ENCODE data around the gene RIPOR3. TPM values are rescaled to one million over a fixed set of nuclear protein-coding genes. Genes with fewer than 3 reads are reported as not detected.

RIPOR3 gene, protein sequence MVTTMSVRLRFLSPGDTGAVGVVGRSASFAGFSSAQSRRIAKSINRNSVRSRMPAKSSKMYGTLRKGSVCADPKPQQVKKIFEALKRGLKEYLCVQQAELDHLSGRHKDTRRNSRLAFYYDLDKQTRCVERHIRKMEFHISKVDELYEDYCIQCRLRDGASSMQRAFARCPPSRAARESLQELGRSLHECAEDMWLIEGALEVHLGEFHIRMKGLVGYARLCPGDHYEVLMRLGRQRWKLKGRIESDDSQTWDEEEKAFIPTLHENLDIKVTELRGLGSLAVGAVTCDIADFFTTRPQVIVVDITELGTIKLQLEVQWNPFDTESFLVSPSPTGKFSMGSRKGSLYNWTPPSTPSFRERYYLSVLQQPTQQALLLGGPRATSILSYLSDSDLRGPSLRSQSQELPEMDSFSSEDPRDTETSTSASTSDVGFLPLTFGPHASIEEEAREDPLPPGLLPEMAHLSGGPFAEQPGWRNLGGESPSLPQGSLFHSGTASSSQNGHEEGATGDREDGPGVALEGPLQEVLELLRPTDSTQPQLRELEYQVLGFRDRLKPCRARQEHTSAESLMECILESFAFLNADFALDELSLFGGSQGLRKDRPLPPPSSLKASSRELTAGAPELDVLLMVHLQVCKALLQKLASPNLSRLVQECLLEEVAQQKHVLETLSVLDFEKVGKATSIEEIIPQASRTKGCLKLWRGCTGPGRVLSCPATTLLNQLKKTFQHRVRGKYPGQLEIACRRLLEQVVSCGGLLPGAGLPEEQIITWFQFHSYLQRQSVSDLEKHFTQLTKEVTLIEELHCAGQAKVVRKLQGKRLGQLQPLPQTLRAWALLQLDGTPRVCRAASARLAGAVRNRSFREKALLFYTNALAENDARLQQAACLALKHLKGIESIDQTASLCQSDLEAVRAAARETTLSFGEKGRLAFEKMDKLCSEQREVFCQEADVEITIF
- total RNA-seq (ENCODE audit: low replicate concordance): 1.6 and 6.5 TPM in 2 replicates

DNA sequence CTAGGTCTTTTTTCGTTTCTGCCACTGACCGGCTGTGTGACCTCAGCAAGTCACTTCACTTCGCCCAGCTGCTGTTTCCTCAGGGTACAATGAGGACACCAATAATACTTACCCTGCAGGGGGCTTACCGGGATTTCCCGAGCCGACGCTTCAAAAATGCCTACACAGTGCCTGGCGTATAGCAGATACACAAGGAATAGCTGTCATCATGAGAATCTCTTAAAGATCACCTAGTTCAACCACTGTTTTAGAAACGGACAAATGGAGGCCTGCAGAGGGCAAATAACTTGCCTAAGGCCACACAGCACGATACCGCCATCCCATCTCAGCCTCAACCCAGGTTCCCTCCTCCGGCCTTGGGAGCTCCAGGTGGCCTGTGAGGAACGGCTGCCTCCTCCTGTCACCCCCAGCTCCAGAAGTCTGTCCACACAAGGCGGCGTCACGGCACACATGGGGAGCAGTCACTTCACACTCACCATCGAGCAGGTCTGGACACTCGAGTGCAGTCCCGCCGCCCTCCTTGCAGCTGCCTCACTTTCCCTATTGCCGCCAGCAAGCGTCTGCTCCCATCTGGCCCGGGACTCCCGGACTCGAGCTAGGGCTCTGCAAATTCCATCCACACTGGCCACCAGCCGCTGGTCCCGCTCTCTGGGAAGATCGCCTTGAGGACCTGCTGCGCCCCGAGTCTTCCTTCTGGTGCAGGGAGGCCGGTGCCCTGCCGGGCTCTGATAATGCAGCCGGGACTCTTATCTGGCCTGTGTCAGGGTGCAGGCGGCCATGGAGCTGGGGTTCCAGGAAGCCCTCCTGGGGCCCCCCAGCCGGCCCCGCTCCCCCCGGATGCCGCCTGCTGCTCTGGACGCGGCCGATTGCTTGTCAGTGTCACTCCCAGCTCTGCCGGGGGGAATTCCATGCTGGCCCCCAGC, at the start of gene RIPOR3:
RIPOR3 (minus strand) TSS at position 893 of the 923 bp plus-strand sequence; CDS start at position 479, 414 bp downstream.
- TF ChIP-seq, protein P1, sequence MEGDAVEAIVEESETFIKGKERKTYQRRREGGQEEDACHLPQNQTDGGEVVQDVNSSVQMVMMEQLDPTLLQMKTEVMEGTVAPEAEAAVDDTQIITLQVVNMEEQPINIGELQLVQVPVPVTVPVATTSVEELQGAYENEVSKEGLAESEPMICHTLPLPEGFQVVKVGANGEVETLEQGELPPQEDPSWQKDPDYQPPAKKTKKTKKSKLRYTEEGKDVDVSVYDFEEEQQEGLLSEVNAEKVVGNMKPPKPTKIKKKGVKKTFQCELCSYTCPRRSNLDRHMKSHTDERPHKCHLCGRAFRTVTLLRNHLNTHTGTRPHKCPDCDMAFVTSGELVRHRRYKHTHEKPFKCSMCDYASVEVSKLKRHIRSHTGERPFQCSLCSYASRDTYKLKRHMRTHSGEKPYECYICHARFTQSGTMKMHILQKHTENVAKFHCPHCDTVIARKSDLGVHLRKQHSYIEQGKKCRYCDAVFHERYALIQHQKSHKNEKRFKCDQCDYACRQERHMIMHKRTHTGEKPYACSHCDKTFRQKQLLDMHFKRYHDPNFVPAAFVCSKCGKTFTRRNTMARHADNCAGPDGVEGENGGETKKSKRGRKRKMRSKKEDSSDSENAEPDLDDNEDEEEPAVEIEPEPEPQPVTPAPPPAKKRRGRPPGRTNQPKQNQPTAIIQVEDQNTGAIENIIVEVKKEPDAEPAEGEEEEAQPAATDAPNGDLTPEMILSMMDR (IDR thresholded peaks at IDR 0.05; ENCODE audit: insufficient read depth, low read length): no peak
- H3K4me3 ChIP-seq (ENCODE audit: low read depth, low read length): peak within 1 kb of the TSS; percentile 28
- DNase-seq (ENCODE audit: low read depth): no peak

DNA sequence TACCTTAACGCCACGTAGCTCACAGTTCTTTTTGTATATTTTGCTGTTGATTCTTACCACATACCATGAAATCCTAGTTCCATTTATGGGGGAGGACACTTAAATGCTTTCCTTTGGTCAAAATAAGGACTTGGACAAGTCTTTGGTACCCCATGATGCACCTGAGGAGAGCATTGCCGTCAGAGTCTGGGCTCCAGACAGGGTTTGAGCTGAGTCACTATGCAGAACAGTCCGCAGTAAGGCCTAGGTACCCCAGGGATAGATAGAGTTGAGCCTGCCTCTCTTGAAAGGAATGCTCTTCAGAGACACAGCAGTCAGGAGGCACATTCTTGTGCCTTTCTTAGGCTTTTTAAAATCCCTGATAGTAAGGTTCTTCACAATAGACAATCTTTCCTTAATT, 46.0 kb upstream of the RIPOR3 start:
- TF ChIP-seq, protein P1 (IDR thresholded peaks at IDR 0.05; ENCODE audit: insufficient read depth, low read length): no peak
- DNase-seq (ENCODE audit: low read depth): no peak
- H3K4me3 ChIP-seq (ENCODE audit: low read depth, low read length): no peak overlapping the region

DNA sequence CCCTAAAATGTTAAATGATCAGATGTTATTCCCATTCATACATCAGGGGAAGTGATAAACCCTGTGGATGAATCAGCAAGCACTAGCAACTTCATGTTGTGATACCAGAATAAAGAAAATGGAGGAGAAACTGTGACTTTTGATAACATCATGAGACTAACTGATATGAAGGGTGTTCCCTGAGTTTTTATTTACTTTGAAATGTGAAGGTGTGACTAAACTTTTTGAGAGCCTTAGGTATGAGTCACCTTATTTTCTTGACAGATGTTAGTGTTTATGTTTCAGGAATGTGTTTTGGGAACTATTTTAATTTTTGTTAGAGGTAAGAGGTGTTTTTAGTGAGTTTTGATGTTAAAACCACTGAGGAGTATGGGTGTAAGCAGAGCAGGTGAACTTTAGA, 44.5 kb upstream of the RIPOR3 start:
- DNase-seq (ENCODE audit: low read depth): no peak
- TF ChIP-seq, protein P1 (IDR thresholded peaks at IDR 0.05; ENCODE audit: insufficient read depth, low read length): no peak
- H3K4me3 ChIP-seq (ENCODE audit: low read depth, low read length): no peak overlapping the region

- DNase-seq (ENCODE audit: low read depth): no peak
- TF ChIP-seq, protein P1 (IDR thresholded peaks at IDR 0.05; ENCODE audit: insufficient read depth, low read length): no peak
- no peak overlapping the region for H3K4me3 ChIP-seq (ENCODE audit: low read depth, low read length)
Measured at GRCh38 chr20:50734730-50735679, 43.7 kb upstream of the RIPOR3 start.

GRCh38 chr20:50733644-50734349, 42.5 kb upstream of the RIPOR3 start:
- TF ChIP-seq, protein P1 (IDR thresholded peaks at IDR 0.05; ENCODE audit: insufficient read depth, low read length): no peak
- H3K4me3 ChIP-seq (ENCODE audit: low read depth, low read length): no peak overlapping the region
- DNase-seq (ENCODE audit: low read depth): no peak

All from fibroblast of the aortic adventitia (primary cell).